HCT116 (cell line): ENCODE data around the gene HNRNPAB. TPM values are rescaled to one million over a fixed set of nuclear protein-coding genes. Genes with fewer than 3 reads are reported as not detected.

ENCODE experiments used
- ATAC-seq: fragments of 200-7000 bp; cut with Tn5 transposase; 2 replicates; pipeline ENCODE4 v1.9.1; 2020; ENCODE audit warnings: mild to moderate bottlenecking, moderate library complexity
- BruUV-seq: library from RNA; stranded (reverse); fragments of 400-500 nt; replicated peaks from 2 replicates; lab custom pipeline; 2021; lab: Mats Ljungman, UMichigan
- CTCF ChIA-PET: fragments of 300-600 bp; sonication (Branson Sonifier 250); formaldehyde crosslinking; loops from one replicate; lab custom pipeline; 2021; ENCODE audit warnings: antibody characterized with exemption; lab: Charles Lee
- POLR2A ChIA-PET: fragments of 300-600, 350-600 bp; sonication (Branson Sonifier 250); formaldehyde crosslinking; loops from one replicate; lab custom pipeline; 2021; ENCODE audit warnings: antibody characterized with exemption; lab: Charles Lee
- RAD21 ChIA-PET, 2 experiments: fragments of 300-600 bp; sonication (Branson Sonifier 250); formaldehyde crosslinking; loops; one replicate each; lab custom pipeline; 2023; ENCODE audit warnings: low total read pairs in 2 of 2; ENCODE audit not compliant: uncharacterized antibody in 2 of 2, unreplicated experiment in 2 of 2, low non-redundant PET in 1 of 2; lab: Charles Lee
- DNase-seq: peaks from one replicate; pipeline ENCODE4 v3.0.0-alpha.2; 2010; ENCODE audit warnings: low read depth, low spot score
- H2AFZ ChIP-seq: fragments of 200-600 bp; shearing (Covaris generic), sonication (generic); 2 replicates; pipeline ENCODE4 v1.6.1; 2017; ENCODE audit warnings: low read depth, mixed run types, mixed read lengths, antibody characterized with exemption, low read length; ENCODE audit not compliant: poor library complexity, severe bottlenecking
- H3K27ac ChIP-seq: 2 replicates; pipeline ENCODE4 v1.5.1; 2012; ENCODE audit warnings: low read depth, low read length
- H3K27me3 ChIP-seq: fragments of 200-600 bp; sonication (generic); 2 replicates; pipeline ENCODE4 v1.6.1; 2016; ENCODE audit warnings: mixed run types, low read length, mixed read lengths; ENCODE audit not compliant: insufficient read depth
- H3K36me3 ChIP-seq, 2 experiments: fragments of 200-500 bp in 1 of 2; fragments of 200-600 bp in 1 of 2; sonication (Bioruptor generic) in 1 of 2; sonication (generic) in 1 of 2; 2 replicates each; pipeline versions ENCODE4 v1.5.1 to v1.6.1; 2014 to 2016; ENCODE audit warnings: low read length in 2 of 2, inconsistent platforms in 1 of 2, mixed read lengths in 1 of 2, mixed run types in 1 of 2; ENCODE audit not compliant: insufficient read depth in 2 of 2, control insufficient read depth in 1 of 2
- H3K4me1 ChIP-seq, 2 experiments: fragments of 200-600 bp in 1 of 2; sonication (generic) in 1 of 2; 2 replicates each; pipeline versions ENCODE4 v1.5.1 to v1.6.1; 2012 to 2017; ENCODE audit warnings: low read length in 2 of 2, inconsistent platforms in 1 of 2, mild to moderate bottlenecking in 1 of 2, mixed read lengths in 1 of 2, mixed run types in 1 of 2, moderate library complexity in 1 of 2; ENCODE audit not compliant: insufficient read depth in 2 of 2, control insufficient read depth in 1 of 2
- H3K4me2 ChIP-seq: fragments of 200-600 bp; sonication (generic); 2 replicates; pipeline ENCODE4 v1.6.1; 2017; ENCODE audit warnings: mixed run types, low read length, mixed read lengths
- H3K4me3 ChIP-seq, 2 experiments: fragments of 200-600 bp in 1 of 2; sonication (generic) in 1 of 2; replicated peaks in 1 of 2; 2 replicates each; pipeline ENCODE4 v1.5.1; 2011 to 2016; ENCODE audit warnings: low read length in 2 of 2, control low read depth in 1 of 2, low read depth in 1 of 2, mild to moderate bottlenecking in 1 of 2, mixed read lengths in 1 of 2, mixed run types in 1 of 2
- H3K79me2 ChIP-seq: fragments of 200-600 bp; sonication (generic); 2 replicates; pipeline ENCODE4 v1.6.1; 2017; ENCODE audit warnings: mild to moderate bottlenecking, mixed run types, low read length, moderate library complexity, mixed read lengths; ENCODE audit not compliant: insufficient read depth
- H3K9ac ChIP-seq: fragments of 200-600 bp; sonication (generic); 2 replicates; pipeline ENCODE4 v1.6.1; 2016; ENCODE audit warnings: low read length, mixed read lengths
- H3K9me2 ChIP-seq: fragments of 200-600 bp; sonication (generic), shearing (Covaris generic); 2 replicates; pipeline ENCODE4 v1.6.1; 2017; ENCODE audit warnings: mixed run types, mild to moderate bottlenecking, moderate library complexity; ENCODE audit not compliant: insufficient read depth
- H3K9me3 ChIP-seq, 2 experiments: fragments of 200-500 bp in 1 of 2; fragments of 200-600 bp in 1 of 2; sonication (Bioruptor generic) in 1 of 2; sonication (generic) in 1 of 2; 2 replicates each; pipeline ENCODE4 v1.6.1; 2014 to 2017; ENCODE audit warnings: low read length in 2 of 2, mixed read lengths in 2 of 2, inconsistent platforms in 1 of 2, low read depth in 1 of 2, mild to moderate bottlenecking in 1 of 2, mixed run types in 1 of 2, moderate library complexity in 1 of 2; ENCODE audit not compliant: control insufficient read depth in 1 of 2, insufficient read depth in 1 of 2
- H4K20me1 ChIP-seq: fragments of 200-600 bp; sonication (generic), shearing (Covaris generic); 2 replicates; pipeline ENCODE4 v1.6.1; 2017; ENCODE audit warnings: mixed run types, mild to moderate bottlenecking, moderate library complexity; ENCODE audit not compliant: insufficient read depth
- CBX3 ChIP-seq: IDR thresholded peaks from 2 replicates; pipeline ENCODE4 v1.6.1; 2012; ENCODE audit warnings: low read depth
- CTCF ChIP-seq, 3 experiments: fragments of 200-600 bp in 1 of 3; sonication (generic) in 1 of 3; IDR thresholded peaks in 2 of 3; conservative IDR thresholded peaks in 1 of 3; 2 replicates each; pipeline ENCODE4 v1.5.1; 2012 to 2017; ENCODE audit warnings: low read depth in 2 of 3, low read length in 2 of 3, antibody characterized with exemption in 1 of 3, borderline replicate concordance in 1 of 3, control low read depth in 1 of 3, mild to moderate bottlenecking in 1 of 3, mixed read lengths in 1 of 3, mixed run types in 1 of 3, moderate library complexity in 1 of 3; ENCODE audit not compliant: insufficient read depth in 1 of 3
- EGR1 ChIP-seq: IDR thresholded peaks from 2 replicates; pipeline ENCODE4 v1.6.1; 2012; ENCODE audit warnings: low read depth
- ELF1 ChIP-seq: IDR thresholded peaks from 2 replicates; pipeline ENCODE4 v1.6.1; 2012; ENCODE audit warnings: low read depth, borderline replicate concordance
- EZH2 ChIP-seq: fragments of 200-600 bp; sonication (generic); IDR thresholded peaks from 2 replicates; pipeline ENCODE4 v1.6.1; 2017; ENCODE audit warnings: antibody characterized with exemption, mixed run types
- EZH2phosphoT487 ChIP-seq: fragments of 200-600 bp; IDR thresholded peaks from 2 replicates; pipeline ENCODE4 v1.6.1; 2018; ENCODE audit warnings: antibody characterized with exemption, borderline replicate concordance
- JUND ChIP-seq: IDR thresholded peaks from 2 replicates; pipeline ENCODE4 v1.6.1; 2012
- POLR2A ChIP-seq: IDR thresholded peaks from 2 replicates; pipeline ENCODE4 v1.7.0; 2011; ENCODE audit warnings: borderline replicate concordance; ENCODE audit not compliant: insufficient read depth, insufficient read length; ENCODE audit errors: extremely low read depth
- POLR2AphosphoS5 ChIP-seq: IDR thresholded peaks from 2 replicates; pipeline ENCODE4 v1.6.1; 2011; ENCODE audit warnings: mild to moderate bottlenecking, low read depth, low read length, moderate library complexity
- REST ChIP-seq: IDR thresholded peaks from 2 replicates; pipeline ENCODE4 v1.6.1; 2012; ENCODE audit warnings: low read depth
- SIN3A ChIP-seq: IDR thresholded peaks from 2 replicates; pipeline ENCODE4 v1.6.1; 2012; ENCODE audit warnings: low read depth
- SRF ChIP-seq: IDR thresholded peaks from 2 replicates; pipeline ENCODE4 v1.6.1; 2012; ENCODE audit warnings: low read depth
- TCF7L2 ChIP-seq: IDR thresholded peaks from 2 replicates; pipeline ENCODE4 v1.7.0; 2011; ENCODE audit warnings: borderline replicate concordance, inconsistent platforms; ENCODE audit not compliant: insufficient read depth, insufficient read length; ENCODE audit errors: extremely low read depth
- YY1 ChIP-seq: IDR thresholded peaks from 2 replicates; pipeline ENCODE4 v1.6.1; 2011; ENCODE audit warnings: low read length, low read depth, moderate library complexity, mild to moderate bottlenecking; ENCODE audit not compliant: insufficient replicate concordance; ENCODE audit errors: extremely low read depth
- ZBTB33 ChIP-seq: IDR thresholded peaks from 2 replicates; pipeline ENCODE4 v1.6.1; 2011; ENCODE audit warnings: mild to moderate bottlenecking, low read length, moderate library complexity; ENCODE audit not compliant: insufficient replicate concordance; ENCODE audit errors: extremely low read depth
- ZFX ChIP-seq: fragments of 450-650 bp; IDR thresholded peaks from 2 replicates; pipeline ENCODE4 v1.6.1; 2017
- intact Hi-C: fragments of 100-400 bp; cut with micrococcal nuclease; formaldehyde crosslinking; loops from 2 replicates; pipeline ENCODE4 v1.10.0; 2022
- total RNA-seq: library from RNA; stranded (reverse); gene quantifications from one replicate; pipeline ENCODE4 v1.2.1, GENCODE V29; 2021; ENCODE audit not compliant: unreplicated experiment

HNRNPAB gene
- total RNA-seq, 1 experiment from 2014 or later: 273 TPM

GRCh38 chr5:178252258-178252657, 47.9 kb downstream of the HNRNPAB start:
- CTCF ChIA-PET: interaction anchor here (2.6 kb wide), 1 partner anchor 17 kb away, joined by 13 read pairs; no protein-coding TSS in a partner anchor

More at GRCh38 chr5:178252258-178252657, 47.9 kb downstream of the HNRNPAB start:
- Histone ChIP-seq H3K4me3 (no peak overlapping the region), H3K27ac (no peak overlapping the region), H3K9me3 (no peaks in the 10 kb centered on the region), H3K36me3 (no peaks in the 10 kb centered on the region), H2AFZ (no peak overlapping the region), H3K79me2 (no peaks in the 10 kb centered on the region), H3K27me3 (no peaks in the 10 kb centered on the region), H3K9me2 (no peaks in the 10 kb centered on the region), H4K20me1 (no peaks in the 10 kb centered on the region), H3K9ac (no peak overlapping the region), H3K4me1 (no peaks in the 10 kb centered on the region), H3K4me2 (no peak overlapping the region)
- ChIA-PET POLR2A (no interaction called here), RAD21 (no interaction called here)
- intact Hi-C loops: no loop called here
- no TSS peak for BruUV-seq
- TF ChIP-seq EZH2: no peak
- TF ChIP-seq POLR2A: no peak
- TF ChIP-seq CBX3: no peak
- no peak for TF ChIP-seq CTCF (IDR thresholded peaks at IDR 0.05 in 2 of 3, conservative IDR thresholded peaks at IDR 0.05 in 1 of 3; ENCODE audit: borderline replicate concordance in 1 of 3, insufficient read depth in 1 of 3, low read depth in 2 of 3, low read length in 2 of 3)
- no peak for TF ChIP-seq ZFX
- TF ChIP-seq REST: no peak
- TF ChIP-seq TCF7L2: no peak
- no peak for TF ChIP-seq SIN3A
- TF ChIP-seq EZH2phosphoT487: no peak
- TF ChIP-seq SRF: no peak
- TF ChIP-seq JUND: no peak
- no peak for TF ChIP-seq YY1
- no peak for TF ChIP-seq ZBTB33
- no peak for TF ChIP-seq POLR2AphosphoS5
- TF ChIP-seq EGR1: no peak
- TF ChIP-seq ELF1: no peak
- ATAC-seq: no peak
- DNase-seq: no peak
